SK-N-SH (cell line): Measurements from ENCODE around the gene TMEM214. TPM values are rescaled to one million over a fixed set of nuclear protein-coding genes. Genes with fewer than 3 reads are reported as not detected.

Experiments
- CTCF ChIA-PET: fragments of 300-600, 350-600 bp; formaldehyde crosslinking; extraction: SDS; loops from one replicate; lab custom pipeline; 2021; lab: Yijun Ruan, JAX
- POLR2A ChIA-PET: fragments of 350-600 bp; sonication (Branson Sonifier 250); formaldehyde crosslinking; extraction: SDS; loops from one replicate; lab custom pipeline; 2020; ENCODE audit warnings: antibody characterized with exemption, inconsistent platforms; lab: Yijun Ruan, JAX
- DNase-seq: peaks from one replicate; pipeline ENCODE4 v3.0.0; 2012
- H2AFZ ChIP-seq: fragments of 200-600 bp; sonication (generic); 2 replicates; pipeline ENCODE4 v1.8.1; 2016; ENCODE audit warnings: antibody characterized with exemption, mild to moderate bottlenecking, low read depth
- H3F3A ChIP-seq: fragments of 200-600 bp; sonication (generic); replicated peaks from 2 replicates; pipeline ENCODE3; 2016; ENCODE audit warnings: antibody characterized with exemption, mild to moderate bottlenecking; ENCODE audit not compliant: insufficient read depth
- H3K27ac ChIP-seq, 2 experiments: fragments of 200-500 bp in 1 of 2; fragments of 200-600 bp in 1 of 2; sonication (Bioruptor generic) in 1 of 2; sonication (generic), shearing (Covaris generic) in 1 of 2; 2 replicates each; pipeline versions ENCODE4 v1.5.1 to v1.6.1; 2014 to 2016; ENCODE audit warnings: low read depth in 2 of 2, inconsistent platforms in 1 of 2, low read length in 1 of 2, mild to moderate bottlenecking in 1 of 2, mixed read lengths in 1 of 2
- H3K27me3 ChIP-seq: fragments of 200-600 bp; sonication (generic), shearing (Covaris generic); 2 replicates; pipeline ENCODE4 v1.6.1; 2016; ENCODE audit warnings: mixed run types; ENCODE audit not compliant: insufficient read depth
- H3K36me3 ChIP-seq, 2 experiments: fragments of 200-500 bp in 1 of 2; fragments of 200-600 bp in 1 of 2; sonication (Bioruptor generic) in 1 of 2; sonication (generic) in 1 of 2; replicated peaks in 1 of 2; 2 replicates each; pipeline versions ENCODE3 to v1.5.1; 2014 to 2016; ENCODE audit warnings: low read length in 1 of 2, mild to moderate bottlenecking in 1 of 2; ENCODE audit not compliant: insufficient read depth in 2 of 2, control insufficient read depth in 1 of 2
- H3K4me1 ChIP-seq, 2 experiments: fragments of 200-500 bp in 1 of 2; fragments of 200-600 bp in 1 of 2; sonication (Bioruptor generic) in 1 of 2; sonication (generic), shearing (Covaris generic) in 1 of 2; 2 replicates each; pipeline versions ENCODE4 v1.5.1 to v1.6.1; 2014 to 2016; ENCODE audit warnings: low read depth in 1 of 2, low read length in 1 of 2, mixed run types in 1 of 2; ENCODE audit not compliant: insufficient read depth in 2 of 2, control insufficient read depth in 1 of 2
- H3K4me2 ChIP-seq: fragments of 200-600 bp; sonication (generic), shearing (Covaris generic); 2 replicates; pipeline ENCODE4 v1.6.1; 2017; ENCODE audit warnings: mixed run types
- H3K4me3 ChIP-seq, 2 experiments: fragments of 200-500 bp in 1 of 2; fragments of 200-600 bp in 1 of 2; sonication (Bioruptor generic) in 1 of 2; sonication (generic), shearing (Covaris generic) in 1 of 2; 2 replicates each; pipeline versions ENCODE4 v1.5.1 to v1.8.1; 2014 to 2016; ENCODE audit warnings: low read depth in 2 of 2, inconsistent platforms in 1 of 2, low read length in 1 of 2, mild to moderate bottlenecking in 1 of 2, mixed read lengths in 1 of 2, moderate library complexity in 1 of 2
- H3K79me2 ChIP-seq: fragments of 200-600 bp; sonication (generic); 2 replicates; pipeline ENCODE4 v1.8.1; 2017; ENCODE audit warnings: mild to moderate bottlenecking; ENCODE audit not compliant: insufficient read depth
- H3K9ac ChIP-seq: fragments of 200-600 bp; sonication (generic); 2 replicates; pipeline ENCODE4 v1.6.1; 2017; ENCODE audit warnings: mixed run types
- H3K9me2 ChIP-seq: fragments of 200-600 bp; sonication (generic); 2 replicates; pipeline ENCODE4 v1.6.1; 2017; ENCODE audit warnings: mixed run types
- H3K9me3 ChIP-seq: fragments of 200-600 bp; sonication (generic); 2 replicates; pipeline ENCODE4 v1.6.1; 2017; ENCODE audit warnings: mixed run types, mild to moderate bottlenecking, moderate library complexity
- H4K20me1 ChIP-seq: fragments of 200-600 bp; sonication (generic); 2 replicates; pipeline ENCODE4 v1.6.1; 2017; ENCODE audit warnings: mild to moderate bottlenecking, mixed run types; ENCODE audit not compliant: insufficient read depth
- CHD2 ChIP-seq: fragments of 150-350 bp; IDR thresholded peaks from 2 replicates; pipeline ENCODE4 v1.6.1; 2018; ENCODE audit warnings: low read length; ENCODE audit not compliant: partially characterized antibody
- EP300 ChIP-seq, 2 experiments: IDR thresholded peaks; 2 replicates each; pipeline versions ENCODE4 v1.4.0 to v1.6.1; 2012; ENCODE audit warnings: borderline replicate concordance in 1 of 2, low read depth in 1 of 2, low read length in 1 of 2
- FOXJ3 ChIP-seq: sonication (generic); formaldehyde crosslinking; IDR thresholded peaks from 2 replicates; pipeline ENCODE4 v1.5.1; 2020; ENCODE audit warnings: mild to moderate bottlenecking, missing genetic modification reagents
- FOXM1 ChIP-seq: IDR thresholded peaks from 2 replicates; pipeline ENCODE4 v1.4.0; 2012; ENCODE audit warnings: low read depth, mild to moderate bottlenecking
- GABPA ChIP-seq: IDR thresholded peaks from 2 replicates; pipeline ENCODE4 v1.4.0; 2012; ENCODE audit warnings: low read depth, mild to moderate bottlenecking
- GATA2 ChIP-seq: sonication (generic); formaldehyde crosslinking; IDR thresholded peaks from 2 replicates; pipeline ENCODE4 v1.5.0; 2020; ENCODE audit warnings: mild to moderate bottlenecking, missing genetic modification reagents
- NRF1 ChIP-seq: IDR thresholded peaks from 2 replicates; pipeline ENCODE4 v1.6.1; 2012; ENCODE audit warnings: low read depth, mild to moderate bottlenecking, low read length
- PBX3 ChIP-seq: IDR thresholded peaks from 2 replicates; pipeline ENCODE4; 2012
- POLR2AphosphoS5 ChIP-seq: IDR thresholded peaks from 2 replicates; pipeline ENCODE4 v1.6.1; 2012; ENCODE audit warnings: low read depth, low read length
- RAD21 ChIP-seq: IDR thresholded peaks from 2 replicates; pipeline ENCODE4 v1.6.1; 2012; ENCODE audit warnings: mild to moderate bottlenecking, low read length
- RFX5 ChIP-seq: IDR thresholded peaks from 2 replicates; pipeline ENCODE4 v1.6.1; 2012; ENCODE audit warnings: mild to moderate bottlenecking, improper control_type of control experiment, low read length
- RXRA ChIP-seq: IDR thresholded peaks from 2 replicates; pipeline ENCODE4 v1.4.0; 2012; ENCODE audit warnings: low read depth, mild to moderate bottlenecking, borderline replicate concordance
- SIN3A ChIP-seq: IDR thresholded peaks from 2 replicates; pipeline ENCODE4 v1.6.1; 2012; ENCODE audit warnings: low read depth, mild to moderate bottlenecking, low read length, moderate library complexity, borderline replicate concordance
- SMC3 ChIP-seq: IDR thresholded peaks from 2 replicates; pipeline ENCODE4 v1.6.1; 2012; ENCODE audit warnings: low read depth, low read length, improper control_type of control experiment
- USF1 ChIP-seq: IDR thresholded peaks from 2 replicates; pipeline ENCODE4 v1.4.0; 2012; ENCODE audit warnings: low read depth, borderline replicate concordance
- YY1 ChIP-seq: IDR thresholded peaks from 2 replicates; pipeline ENCODE4 v1.4.0; 2012; ENCODE audit warnings: low read depth, mild to moderate bottlenecking
- ZBTB33 ChIP-seq: IDR thresholded peaks from 2 replicates; pipeline ENCODE4 v1.4.0; 2012; ENCODE audit warnings: low read depth, borderline replicate concordance
- WGBS: methylation state at CpG from one replicate; pipeline ENCODE4 v1.1.6; 2017; ENCODE audit warnings: low lambda C conversion rate; 5-methylcytosine and 5-hydroxymethylcytosine counted together
- polyA plus RNA-seq, 3 experiments: library from polyadenylated mRNA; depleted of rRNA; stranded (reverse); fragments of >200 nt; gene quantifications; 2 replicates each; pipeline ENCODE4 v1.2.3, GENCODE V29; 2012
- TF ChIP-seq, protein P1 (sequence below): fragments of 150-350 bp; IDR thresholded peaks from 2 replicates; pipeline ENCODE4 v1.6.1; 2017; ENCODE audit warnings: antibody characterized with exemption, low read length, low read depth, borderline replicate concordance
- TF ChIP-seq, protein P2 (sequence below): fragments of 200-600 bp; sonication (generic); IDR thresholded peaks from 2 replicates; pipeline ENCODE4 v1.6.1; 2017; ENCODE audit warnings: antibody characterized with exemption, mild to moderate bottlenecking, moderate library complexity

The TMEM214 gene
- polyA plus RNA-seq, 1 of the 3 experiments (the other 2 are of a cell fraction), result 69.4 TPM

DNA sequence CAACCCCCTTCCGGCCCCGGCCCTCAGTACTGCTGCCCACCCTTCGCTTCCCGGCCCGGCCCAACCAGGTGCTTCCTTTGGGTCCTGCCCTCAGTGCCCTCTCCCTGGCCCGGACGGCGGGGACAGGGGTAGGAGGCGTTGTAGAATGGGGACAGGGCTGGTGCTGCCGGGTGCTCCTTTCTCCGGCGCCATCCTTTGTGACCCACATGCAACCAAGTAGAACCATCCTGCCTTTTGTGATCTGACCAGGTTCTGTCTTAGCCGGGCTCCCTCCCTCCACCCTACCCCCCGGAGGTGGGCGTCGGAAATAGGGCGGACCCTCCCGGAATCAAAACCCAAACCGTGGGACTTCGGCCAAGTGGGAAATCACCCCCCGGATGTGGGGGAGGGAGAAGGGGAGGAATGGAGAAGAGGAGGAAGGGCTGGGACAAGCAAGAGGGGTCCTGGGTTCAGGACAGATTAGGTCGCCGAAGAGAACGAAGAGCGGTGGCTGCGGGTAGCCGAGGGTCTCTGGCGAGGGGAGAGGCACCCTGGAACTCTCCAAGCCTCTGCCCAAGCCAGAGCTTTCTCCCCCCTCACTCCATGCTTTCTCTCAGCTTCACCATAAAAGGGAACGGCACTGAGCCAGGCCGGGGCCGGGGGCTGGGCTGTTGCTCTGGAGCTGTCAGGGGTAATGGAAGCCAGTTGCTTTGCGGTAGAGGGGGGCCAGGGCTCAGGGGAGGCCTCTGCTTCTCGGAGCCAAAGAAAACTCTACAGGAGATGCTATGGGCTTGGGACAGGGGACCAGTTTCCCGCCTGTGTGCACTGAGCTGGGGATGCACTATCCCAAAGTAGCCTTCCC lies 39.4 kb downstream of the TMEM214 start (continued):
- TF ChIP-seq, protein P1, sequence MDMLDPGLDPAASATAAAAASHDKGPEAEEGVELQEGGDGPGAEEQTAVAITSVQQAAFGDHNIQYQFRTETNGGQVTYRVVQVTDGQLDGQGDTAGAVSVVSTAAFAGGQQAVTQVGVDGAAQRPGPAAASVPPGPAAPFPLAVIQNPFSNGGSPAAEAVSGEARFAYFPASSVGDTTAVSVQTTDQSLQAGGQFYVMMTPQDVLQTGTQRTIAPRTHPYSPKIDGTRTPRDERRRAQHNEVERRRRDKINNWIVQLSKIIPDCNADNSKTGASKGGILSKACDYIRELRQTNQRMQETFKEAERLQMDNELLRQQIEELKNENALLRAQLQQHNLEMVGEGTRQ, result no peak
- peak; percentile 61; the same call in 1 of the 2 replicates for TF ChIP-seq FOXM1
- no peak for TF ChIP-seq NRF1
- peak; percentile 23 for TF ChIP-seq RAD21
- no peak for TF ChIP-seq GATA2
- TF ChIP-seq YY1, result no peak
- no peak for TF ChIP-seq SIN3A
- no peak; the same call in 1 of the 2 replicates for TF ChIP-seq POLR2AphosphoS5
- peak; percentile 5; the same call in 1 of the 2 replicates for TF ChIP-seq SMC3
- peak; percentile 91 for TF ChIP-seq PBX3
- TF ChIP-seq RXRA, result no peak
- peak; percentile 83 for TF ChIP-seq CHD2

GRCh38 chr2:27072920-27073319 lies 40.2 kb downstream of the TMEM214 start:
- Histone ChIP-seq H4K20me1 (peaks cover 14% of the 10 kb centered on the region), H3K4me3 (peak overlapping the region in 1 of 2 experiments; percentile 98; a peak in 2 of 4 replicates), H3K27ac (peak overlapping the region; percentile 89 to 98), H3K27me3 (no peaks in the 10 kb centered on the region), H3K9me2 (no peaks in the 10 kb centered on the region), H3F3A (peaks cover 12% of the 10 kb centered on the region), H3K9ac (no peak overlapping the region), H2AFZ (peak overlapping the region; percentile 68; the same call in 1 of the 2 replicates), H3K4me1 (peaks cover 50 to 80% of the 10 kb centered on the region in 2 experiments), H3K9me3 (no peaks in the 10 kb centered on the region), H3K36me3 (peaks cover 16 to 26% of the 10 kb centered on the region in 2 experiments), H3K79me2 (peaks cover 36% of the 10 kb centered on the region), H3K4me2 (peak overlapping the region; percentile 89)
- ChIA-PET CTCF (interaction anchor here (0.7 to 18.5 kb wide), 8 partner anchors 10 to 235 kb away, joined by 3 to 227 read pairs (median 4); partner anchors contain the start of genes AGBL5, EMILIN1 and KHK), POLR2A (interaction anchor here (0.6 to 5.7 kb wide), 10 partner anchors 9 to 422 kb away, joined by 3 to 80 read pairs (median 16); partner anchors contain the start of genes ABHD1, AGBL5, FNDC4 and GTF3C2)
- DNase-seq, result no peak
- 57% methylated on average over 5 of the region's 5 CpGs for WGBS
- TF ChIP-seq GABPA (no peak), ZBTB33 (no peak), GATA2 (no peak), FOXJ3 (CRISPR knock-in tag) (no peak), RFX5 (no peak), SIN3A (no peak), SMC3 (no peak), FOXM1 (no peak), CHD2 (no peak), RAD21 (no peak), USF1 (no peak), EP300 (IDR thresholded peaks at IDR 0.05; ENCODE audit: borderline replicate concordance in 1 of 2, low read depth in 1 of 2, low read length in 1 of 2) (no peak)
- TF ChIP-seq, protein P2, sequence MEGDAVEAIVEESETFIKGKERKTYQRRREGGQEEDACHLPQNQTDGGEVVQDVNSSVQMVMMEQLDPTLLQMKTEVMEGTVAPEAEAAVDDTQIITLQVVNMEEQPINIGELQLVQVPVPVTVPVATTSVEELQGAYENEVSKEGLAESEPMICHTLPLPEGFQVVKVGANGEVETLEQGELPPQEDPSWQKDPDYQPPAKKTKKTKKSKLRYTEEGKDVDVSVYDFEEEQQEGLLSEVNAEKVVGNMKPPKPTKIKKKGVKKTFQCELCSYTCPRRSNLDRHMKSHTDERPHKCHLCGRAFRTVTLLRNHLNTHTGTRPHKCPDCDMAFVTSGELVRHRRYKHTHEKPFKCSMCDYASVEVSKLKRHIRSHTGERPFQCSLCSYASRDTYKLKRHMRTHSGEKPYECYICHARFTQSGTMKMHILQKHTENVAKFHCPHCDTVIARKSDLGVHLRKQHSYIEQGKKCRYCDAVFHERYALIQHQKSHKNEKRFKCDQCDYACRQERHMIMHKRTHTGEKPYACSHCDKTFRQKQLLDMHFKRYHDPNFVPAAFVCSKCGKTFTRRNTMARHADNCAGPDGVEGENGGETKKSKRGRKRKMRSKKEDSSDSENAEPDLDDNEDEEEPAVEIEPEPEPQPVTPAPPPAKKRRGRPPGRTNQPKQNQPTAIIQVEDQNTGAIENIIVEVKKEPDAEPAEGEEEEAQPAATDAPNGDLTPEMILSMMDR, result no peak
